ENCODE measurements around the gene CACNB2.

The CACNB2 gene

GRCh38 chr10:18303851-18304801, 163.9 kb downstream of the CACNB2 start:
- TF ChIP-seq CTCF (IDR thresholded peaks at IDR 0.05; ENCODE audit: insufficient read depth, low read length) (no peak), REST (IDR thresholded peaks at IDR 0.05; ENCODE audit: insufficient replicate concordance, low read depth) (no peak), POLR2AphosphoS5 (IDR thresholded peaks at IDR 0.05; ENCODE audit: low read depth) (no peak), GABPA (IDR thresholded peaks at IDR 0.05; ENCODE audit: low read depth) (no peak), SPI1 (IDR thresholded peaks at IDR 0.05; ENCODE audit: borderline replicate concordance, low read depth) (no peak)
- Histone ChIP-seq H3K27ac (replicated peaks) (no peak overlapping the region), H3K4me3 (replicated peaks; ENCODE audit: insufficient read depth, low read length) (no peak overlapping the region), H3K27me3 (ENCODE audit: insufficient read depth, poor library complexity, severe bottlenecking) (no peaks in the 10 kb centered on the region)
- no peak for DNase-seq (ENCODE audit: low read depth in 1 of 2, low spot score in 1 of 2)

- no peak overlapping the region for H3K27ac ChIP-seq (replicated peaks)
- TF ChIP-seq GABPA (IDR thresholded peaks at IDR 0.05; ENCODE audit: low read depth) (no peak), POLR2AphosphoS5 (IDR thresholded peaks at IDR 0.05; ENCODE audit: low read depth) (no peak), SPI1 (IDR thresholded peaks at IDR 0.05; ENCODE audit: borderline replicate concordance, low read depth) (no peak), CTCF (IDR thresholded peaks at IDR 0.05; ENCODE audit: insufficient read depth, low read length) (no peak), REST (IDR thresholded peaks at IDR 0.05; ENCODE audit: insufficient replicate concordance, low read depth) (no peak)
- no peak for DNase-seq (ENCODE audit: low read depth in 1 of 2, low spot score in 1 of 2)
- no peaks in the 10 kb centered on the region for H3K27me3 ChIP-seq (ENCODE audit: insufficient read depth, poor library complexity, severe bottlenecking)
- H3K4me3 ChIP-seq (replicated peaks; ENCODE audit: insufficient read depth, low read length), result no peak overlapping the region
These were observed 165.8 kb downstream of the CACNB2 start for GRCh38 chr10:18306031-18306430.

- TF ChIP-seq SPI1 (IDR thresholded peaks at IDR 0.05; ENCODE audit: borderline replicate concordance, low read depth) (no peak), POLR2AphosphoS5 (IDR thresholded peaks at IDR 0.05; ENCODE audit: low read depth) (no peak), REST (IDR thresholded peaks at IDR 0.05; ENCODE audit: insufficient replicate concordance, low read depth) (no peak), CTCF (IDR thresholded peaks at IDR 0.05; ENCODE audit: insufficient read depth, low read length) (no peak), GABPA (IDR thresholded peaks at IDR 0.05; ENCODE audit: low read depth) (no peak)
- no peak for DNase-seq (ENCODE audit: low read depth in 1 of 2, low spot score in 1 of 2)
- no peaks in the 10 kb centered on the region for H3K27me3 ChIP-seq (ENCODE audit: insufficient read depth, poor library complexity, severe bottlenecking)
- H3K4me3 ChIP-seq (replicated peaks; ENCODE audit: insufficient read depth, low read length), result no peak overlapping the region
- no peak overlapping the region for H3K27ac ChIP-seq (replicated peaks)
These were observed 168.4 kb downstream of the CACNB2 start for GRCh38 chr10:18308600-18308999.

Measured in HL-60 (cell line).